HCT116 (cell line): ENCODE data around the gene PHKB. TPM values are rescaled to one million over a fixed set of nuclear protein-coding genes. Genes with fewer than 3 reads are reported as not detected.

Source experiments
- ATAC-seq: fragments of 200-7000 bp; cut with Tn5 transposase; 2 replicates; pipeline ENCODE4 v1.9.1; 2020; ENCODE audit warnings: mild to moderate bottlenecking, moderate library complexity
- BruUV-seq: library from RNA; stranded (reverse); fragments of 400-500 nt; replicated peaks from 2 replicates; lab custom pipeline; 2021; lab: Mats Ljungman, UMichigan
- CTCF ChIA-PET: fragments of 300-600 bp; sonication (Branson Sonifier 250); formaldehyde crosslinking; loops from one replicate; lab custom pipeline; 2021; ENCODE audit warnings: antibody characterized with exemption; lab: Charles Lee
- POLR2A ChIA-PET: fragments of 300-600, 350-600 bp; sonication (Branson Sonifier 250); formaldehyde crosslinking; loops from one replicate; lab custom pipeline; 2021; ENCODE audit warnings: antibody characterized with exemption; lab: Charles Lee
- RAD21 ChIA-PET, 2 experiments: fragments of 300-600 bp; sonication (Branson Sonifier 250); formaldehyde crosslinking; loops; one replicate each; lab custom pipeline; 2023; ENCODE audit warnings: low total read pairs in 2 of 2; ENCODE audit not compliant: uncharacterized antibody in 2 of 2, unreplicated experiment in 2 of 2, low non-redundant PET in 1 of 2; lab: Charles Lee
- DNase-seq: peaks from one replicate; pipeline ENCODE4 v3.0.0-alpha.2; 2010; ENCODE audit warnings: low read depth, low spot score
- H2AFZ ChIP-seq: fragments of 200-600 bp; shearing (Covaris generic), sonication (generic); 2 replicates; pipeline ENCODE4 v1.6.1; 2017; ENCODE audit warnings: low read depth, mixed run types, mixed read lengths, antibody characterized with exemption, low read length; ENCODE audit not compliant: poor library complexity, severe bottlenecking
- H3K27ac ChIP-seq: 2 replicates; pipeline ENCODE4 v1.5.1; 2012; ENCODE audit warnings: low read depth, low read length
- H3K27me3 ChIP-seq: fragments of 200-600 bp; sonication (generic); 2 replicates; pipeline ENCODE4 v1.6.1; 2016; ENCODE audit warnings: mixed run types, low read length, mixed read lengths; ENCODE audit not compliant: insufficient read depth
- H3K36me3 ChIP-seq, 2 experiments: fragments of 200-500 bp in 1 of 2; fragments of 200-600 bp in 1 of 2; sonication (Bioruptor generic) in 1 of 2; sonication (generic) in 1 of 2; 2 replicates each; pipeline versions ENCODE4 v1.5.1 to v1.6.1; 2014 to 2016; ENCODE audit warnings: low read length in 2 of 2, inconsistent platforms in 1 of 2, mixed read lengths in 1 of 2, mixed run types in 1 of 2; ENCODE audit not compliant: insufficient read depth in 2 of 2, control insufficient read depth in 1 of 2
- H3K4me1 ChIP-seq, 2 experiments: fragments of 200-600 bp in 1 of 2; sonication (generic) in 1 of 2; 2 replicates each; pipeline versions ENCODE4 v1.5.1 to v1.6.1; 2012 to 2017; ENCODE audit warnings: low read length in 2 of 2, inconsistent platforms in 1 of 2, mild to moderate bottlenecking in 1 of 2, mixed read lengths in 1 of 2, mixed run types in 1 of 2, moderate library complexity in 1 of 2; ENCODE audit not compliant: insufficient read depth in 2 of 2, control insufficient read depth in 1 of 2
- H3K4me2 ChIP-seq: fragments of 200-600 bp; sonication (generic); 2 replicates; pipeline ENCODE4 v1.6.1; 2017; ENCODE audit warnings: mixed run types, low read length, mixed read lengths
- H3K4me3 ChIP-seq, 2 experiments: fragments of 200-600 bp in 1 of 2; sonication (generic) in 1 of 2; replicated peaks in 1 of 2; 2 replicates each; pipeline ENCODE4 v1.5.1; 2011 to 2016; ENCODE audit warnings: low read length in 2 of 2, control low read depth in 1 of 2, low read depth in 1 of 2, mild to moderate bottlenecking in 1 of 2, mixed read lengths in 1 of 2, mixed run types in 1 of 2
- H3K79me2 ChIP-seq: fragments of 200-600 bp; sonication (generic); 2 replicates; pipeline ENCODE4 v1.6.1; 2017; ENCODE audit warnings: mild to moderate bottlenecking, mixed run types, low read length, moderate library complexity, mixed read lengths; ENCODE audit not compliant: insufficient read depth
- H3K9ac ChIP-seq: fragments of 200-600 bp; sonication (generic); 2 replicates; pipeline ENCODE4 v1.6.1; 2016; ENCODE audit warnings: low read length, mixed read lengths
- H3K9me2 ChIP-seq: fragments of 200-600 bp; sonication (generic), shearing (Covaris generic); 2 replicates; pipeline ENCODE4 v1.6.1; 2017; ENCODE audit warnings: mixed run types, mild to moderate bottlenecking, moderate library complexity; ENCODE audit not compliant: insufficient read depth
- H3K9me3 ChIP-seq, 2 experiments: fragments of 200-500 bp in 1 of 2; fragments of 200-600 bp in 1 of 2; sonication (Bioruptor generic) in 1 of 2; sonication (generic) in 1 of 2; 2 replicates each; pipeline ENCODE4 v1.6.1; 2014 to 2017; ENCODE audit warnings: low read length in 2 of 2, mixed read lengths in 2 of 2, inconsistent platforms in 1 of 2, low read depth in 1 of 2, mild to moderate bottlenecking in 1 of 2, mixed run types in 1 of 2, moderate library complexity in 1 of 2; ENCODE audit not compliant: control insufficient read depth in 1 of 2, insufficient read depth in 1 of 2
- H4K20me1 ChIP-seq: fragments of 200-600 bp; sonication (generic), shearing (Covaris generic); 2 replicates; pipeline ENCODE4 v1.6.1; 2017; ENCODE audit warnings: mixed run types, mild to moderate bottlenecking, moderate library complexity; ENCODE audit not compliant: insufficient read depth
- CEBPB ChIP-seq: IDR thresholded peaks from 2 replicates; pipeline ENCODE4 v1.6.1; 2012; ENCODE audit warnings: low read depth
- CTCF ChIP-seq, 3 experiments: fragments of 200-600 bp in 1 of 3; sonication (generic) in 1 of 3; IDR thresholded peaks in 2 of 3; conservative IDR thresholded peaks in 1 of 3; 2 replicates each; pipeline ENCODE4 v1.5.1; 2012 to 2017; ENCODE audit warnings: low read depth in 2 of 3, low read length in 2 of 3, antibody characterized with exemption in 1 of 3, borderline replicate concordance in 1 of 3, control low read depth in 1 of 3, mild to moderate bottlenecking in 1 of 3, mixed read lengths in 1 of 3, mixed run types in 1 of 3, moderate library complexity in 1 of 3; ENCODE audit not compliant: insufficient read depth in 1 of 3
- EGR1 ChIP-seq: IDR thresholded peaks from 2 replicates; pipeline ENCODE4 v1.6.1; 2012; ENCODE audit warnings: low read depth
- FOSL1 ChIP-seq: IDR thresholded peaks from 2 replicates; pipeline ENCODE4 v1.6.1; 2012; ENCODE audit warnings: low read depth
- SP1 ChIP-seq: IDR thresholded peaks from 2 replicates; pipeline ENCODE4 v1.6.1; 2012; ENCODE audit warnings: low read depth
- TCF7L2 ChIP-seq: IDR thresholded peaks from 2 replicates; pipeline ENCODE4 v1.7.0; 2011; ENCODE audit warnings: borderline replicate concordance, inconsistent platforms; ENCODE audit not compliant: insufficient read depth, insufficient read length; ENCODE audit errors: extremely low read depth
- YY1 ChIP-seq: IDR thresholded peaks from 2 replicates; pipeline ENCODE4 v1.6.1; 2011; ENCODE audit warnings: low read length, low read depth, moderate library complexity, mild to moderate bottlenecking; ENCODE audit not compliant: insufficient replicate concordance; ENCODE audit errors: extremely low read depth
- ZNF274 ChIP-seq: fragments of 200-500 bp; sonication (Bioruptor generic); IDR thresholded peaks from 2 replicates; pipeline ENCODE4 v1.6.1; 2014; ENCODE audit warnings: mild to moderate bottlenecking, low read depth, low read length, inconsistent platforms
- intact Hi-C: fragments of 100-400 bp; cut with micrococcal nuclease; formaldehyde crosslinking; loops from 2 replicates; pipeline ENCODE4 v1.10.0; 2022
- total RNA-seq: library from RNA; stranded (reverse); gene quantifications from one replicate; pipeline ENCODE4 v1.2.1, GENCODE V29; 2021; ENCODE audit not compliant: unreplicated experiment

Gene PHKB
- total RNA-seq, 1 experiment from 2014 or later = 30.5 TPM

DNA sequence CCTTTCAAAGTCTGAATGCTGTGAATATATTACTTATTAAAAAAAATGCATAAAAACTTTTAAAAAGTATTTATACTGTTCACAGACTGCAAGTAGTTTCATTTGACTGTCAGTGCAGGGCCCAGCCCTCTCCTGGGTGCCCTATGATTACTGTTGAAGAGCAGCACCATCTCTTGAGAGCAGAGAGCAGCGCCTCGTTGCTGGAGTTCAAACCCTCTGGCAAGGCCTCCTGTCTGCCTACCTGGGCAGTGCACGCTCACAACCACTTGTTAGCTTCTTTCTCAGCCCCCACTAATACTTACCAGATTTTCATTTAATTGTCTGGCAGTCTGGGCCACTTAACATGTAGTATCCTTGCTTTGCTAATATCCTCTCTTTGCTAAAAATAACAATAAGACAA is 233.4 kb downstream of the PHKB start:
- no peaks in the 10 kb centered on the region for H3K27me3 ChIP-seq
- CTCF ChIA-PET = no interaction called here
- no peaks in the 10 kb centered on the region for H3K36me3 ChIP-seq

DNA sequence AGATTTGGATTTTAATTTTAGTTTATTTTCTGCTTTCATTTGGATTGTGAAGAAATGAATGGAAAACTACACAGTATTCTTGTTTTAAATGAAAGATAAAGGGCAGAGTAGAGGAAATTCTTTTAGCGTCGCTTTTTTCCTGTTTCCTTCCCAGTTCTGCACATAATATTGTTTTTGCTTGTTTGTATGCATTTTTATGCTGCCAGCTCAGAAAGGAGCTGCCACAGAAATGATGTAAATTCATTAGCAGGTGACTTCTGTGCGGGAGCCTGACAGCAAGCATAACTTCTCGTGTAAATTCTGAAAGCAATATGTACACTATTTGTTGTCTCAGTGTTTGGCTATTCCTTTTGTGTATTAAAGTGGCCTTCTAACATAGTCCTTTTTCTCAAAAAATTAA is 234.6 kb downstream of the PHKB start:
- ATAC-seq (no peak), DNase-seq (no peak)
- ChIA-PET CTCF (no interaction called here), RAD21 (no interaction called here), POLR2A (no interaction called here)
- no peaks in the 10 kb centered on the region for H3K4me1 ChIP-seq
- H4K20me1 ChIP-seq = no peaks in the 10 kb centered on the region
- H3K9me3 ChIP-seq = no peaks in the 10 kb centered on the region
- no peak overlapping the region for H3K4me2 ChIP-seq
- no peak overlapping the region for H3K4me3 ChIP-seq
- no peak overlapping the region for H2AFZ ChIP-seq
- H3K27me3 ChIP-seq = no peaks in the 10 kb centered on the region
- no TSS peak for BruUV-seq
- H3K27ac ChIP-seq = no peak overlapping the region
- H3K9ac ChIP-seq = no peak overlapping the region
- no peaks in the 10 kb centered on the region for H3K9me2 ChIP-seq
- no peak for TF ChIP-seq FOSL1
- no peaks in the 10 kb centered on the region for H3K79me2 ChIP-seq
- no peaks in the 10 kb centered on the region for H3K36me3 ChIP-seq
- intact Hi-C loops = no loop called here

More for the DNA sequence above, 233.4 kb downstream of the PHKB start:
- TF ChIP-seq EGR1 (no peak), SP1 (no peak), ZNF274 (no peak), CTCF (IDR thresholded peaks at IDR 0.05 in 2 of 3, conservative IDR thresholded peaks at IDR 0.05 in 1 of 3; ENCODE audit: borderline replicate concordance in 1 of 3, insufficient read depth in 1 of 3, low read depth in 2 of 3, low read length in 2 of 3) (0 out of 6 replicates have a peak, but pooled peaks of 2 of the 3 experiments have one; percentile 5 to 22), TCF7L2 (no peak), YY1 (no peak), CEBPB (no peak)
- Histone ChIP-seq H3K9me3 (no peaks in the 10 kb centered on the region), H2AFZ (no peak overlapping the region), H3K27ac (no peak overlapping the region), H3K9ac (no peak overlapping the region), H3K79me2 (no peaks in the 10 kb centered on the region), H3K4me1 (no peaks in the 10 kb centered on the region), H4K20me1 (no peaks in the 10 kb centered on the region), H3K9me2 (no peaks in the 10 kb centered on the region), H3K4me3 (no peak overlapping the region), H3K4me2 (no peak overlapping the region)
- intact Hi-C loops = no loop called here
- no TSS peak for BruUV-seq
- DNase-seq = no peak
- no peak for ATAC-seq
- POLR2A ChIA-PET = no interaction called here
- RAD21 ChIA-PET = no interaction called here
